Measurements from ENCODE around the gene ASMTL. TPM values are rescaled to one million over a fixed set of nuclear protein-coding genes. Genes with fewer than 3 reads are reported as not detected.

The ASMTL gene
- total RNA-seq, 1 donor from 2014 or later, result 33.1 TPM

DNA sequence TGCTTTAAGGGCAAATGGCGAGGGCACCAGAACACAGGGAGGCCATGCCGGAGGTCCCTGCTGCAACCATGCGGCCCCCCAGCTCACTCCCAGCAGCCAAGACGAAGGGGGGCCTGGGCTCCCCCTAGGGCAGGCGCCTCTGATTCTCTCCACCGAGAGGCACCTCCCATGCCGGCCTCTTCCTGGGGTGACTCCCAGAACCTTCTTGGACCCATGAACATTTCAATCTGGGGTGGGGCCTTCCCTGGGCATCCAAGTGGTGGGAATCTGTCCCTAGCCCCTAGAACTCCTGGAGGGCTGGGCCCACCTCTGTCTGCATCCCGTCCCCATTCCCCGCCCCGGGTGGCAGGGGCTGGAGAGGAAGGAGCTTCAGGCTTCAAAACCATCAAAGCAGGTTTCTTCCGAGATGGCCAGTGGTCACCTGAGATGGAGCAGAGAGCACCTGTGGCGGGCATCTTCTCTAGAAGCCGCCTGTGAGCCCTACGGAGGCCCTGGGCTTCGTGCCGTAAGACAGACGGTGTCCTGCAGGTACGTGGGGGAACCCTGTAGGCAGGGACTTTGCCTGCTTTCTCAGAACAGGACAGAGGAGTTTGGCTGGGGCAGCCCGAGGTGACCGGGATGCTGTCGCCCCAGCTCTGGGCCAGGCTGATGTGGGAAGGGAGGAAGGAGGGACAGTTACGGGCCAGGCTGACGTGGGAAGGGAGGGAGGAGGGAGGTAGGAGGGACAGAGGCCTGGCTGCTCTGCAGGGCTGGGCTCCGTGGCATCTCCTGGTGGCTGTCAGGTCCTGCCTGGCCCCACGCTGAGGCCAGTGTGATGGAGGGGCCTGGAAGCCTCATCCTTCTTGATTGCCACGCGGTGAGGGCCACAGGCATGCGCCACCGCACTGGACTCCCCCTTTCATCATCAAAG, 54.0 kb downstream of the ASMTL start:
- ATAC-seq (no peak), DNase-seq (ENCODE audit: missing footprints) (no peak)
- intact Hi-C loops (cut with DNase I), result no loop called here

DNA sequence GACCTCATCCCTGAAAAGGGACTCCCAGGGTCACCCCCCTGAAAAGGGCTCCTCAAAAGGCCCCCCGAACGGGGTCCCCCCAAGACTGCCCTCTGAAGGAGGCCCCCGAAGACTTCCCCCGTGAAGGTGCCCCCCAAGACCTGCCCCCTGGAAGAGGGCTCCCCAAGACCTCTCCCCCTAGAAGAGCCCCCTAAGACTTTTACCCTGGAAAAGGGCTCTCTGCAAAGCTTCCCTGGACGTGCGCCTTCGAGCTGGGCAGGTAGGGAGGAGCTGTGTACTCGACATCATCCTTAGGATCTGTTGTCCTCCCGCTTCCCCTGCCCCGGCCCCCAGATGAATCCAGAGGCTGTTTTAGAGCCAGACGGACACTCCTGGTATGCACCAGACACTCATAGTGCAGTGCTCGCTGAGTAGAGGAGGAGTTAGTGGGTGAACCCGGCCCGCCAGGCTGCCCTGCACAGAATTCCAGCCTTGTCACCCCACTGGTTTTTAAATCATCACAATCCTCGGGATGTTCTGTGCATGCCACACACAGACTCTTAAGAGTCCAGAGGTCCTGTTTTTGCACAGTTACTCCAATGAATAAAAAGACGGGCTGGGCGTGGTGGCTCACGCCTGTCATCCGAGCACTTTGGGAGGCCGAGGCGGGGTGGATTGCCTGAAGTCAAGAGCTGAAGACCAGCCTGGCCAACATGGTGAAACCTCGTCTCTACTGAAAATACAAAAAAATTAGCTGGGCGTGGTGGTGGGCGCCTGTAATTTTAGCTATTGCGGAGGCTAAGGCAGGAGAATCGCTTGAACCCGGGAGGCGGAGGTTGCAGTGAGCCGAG, 55.1 kb downstream of the ASMTL start:
- intact Hi-C loops (cut with DNase I), result no loop called here
- ATAC-seq (no peak), DNase-seq (ENCODE audit: missing footprints) (no peak)

DNA sequence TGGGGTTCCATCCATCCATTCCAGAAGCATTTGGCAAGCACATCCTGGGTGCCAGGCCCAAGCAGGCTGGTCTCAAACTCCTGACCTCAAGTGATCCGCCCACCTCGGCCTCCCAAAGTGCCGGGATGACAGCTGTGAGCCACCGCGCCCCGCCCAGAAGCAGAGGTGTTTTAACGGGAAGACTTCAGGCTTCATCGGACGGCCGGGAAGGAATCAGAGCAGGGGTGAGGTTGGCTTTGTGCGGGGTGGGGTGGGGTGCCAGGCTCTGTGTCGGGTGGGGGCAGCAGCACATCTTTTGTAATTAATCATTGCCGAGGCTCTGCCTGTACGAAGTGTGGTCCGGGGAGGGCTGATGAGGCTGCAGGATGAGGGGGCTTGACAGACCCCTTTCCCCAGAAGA, 55.7 kb downstream of the ASMTL start:
- ATAC-seq (no peak), DNase-seq (ENCODE audit: missing footprints) (no peak)
- intact Hi-C loops (cut with DNase I), result no loop called here

DNA sequence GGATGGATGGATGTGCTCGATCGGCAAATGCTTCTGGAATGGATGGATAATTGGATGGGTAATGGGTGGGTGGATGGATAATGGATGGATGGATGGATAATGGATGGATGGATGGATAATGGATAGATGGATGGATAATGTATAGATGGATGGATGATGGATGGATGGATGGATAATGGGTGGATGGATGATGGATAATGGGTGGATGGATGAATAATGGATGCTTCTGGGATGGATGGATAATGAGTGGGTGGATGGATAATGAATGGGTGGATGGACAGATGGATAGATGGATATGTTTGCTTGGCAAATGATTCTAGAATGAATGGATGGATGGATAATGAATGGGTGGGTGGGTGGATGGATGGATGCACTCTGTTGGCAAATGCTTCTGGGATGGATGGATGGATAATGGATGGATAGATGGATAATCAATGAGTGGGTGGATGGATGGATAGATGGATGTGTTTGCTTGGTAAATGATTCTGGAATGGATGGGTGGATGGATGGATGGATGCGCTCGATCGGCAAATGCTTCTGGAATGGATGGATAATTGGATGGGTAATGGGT, 57.0 kb downstream of the ASMTL start:
- DNase-seq (ENCODE audit: missing footprints), result no peak
- ATAC-seq, result no peak
- intact Hi-C loops (cut with DNase I), result no loop called here

DNA sequence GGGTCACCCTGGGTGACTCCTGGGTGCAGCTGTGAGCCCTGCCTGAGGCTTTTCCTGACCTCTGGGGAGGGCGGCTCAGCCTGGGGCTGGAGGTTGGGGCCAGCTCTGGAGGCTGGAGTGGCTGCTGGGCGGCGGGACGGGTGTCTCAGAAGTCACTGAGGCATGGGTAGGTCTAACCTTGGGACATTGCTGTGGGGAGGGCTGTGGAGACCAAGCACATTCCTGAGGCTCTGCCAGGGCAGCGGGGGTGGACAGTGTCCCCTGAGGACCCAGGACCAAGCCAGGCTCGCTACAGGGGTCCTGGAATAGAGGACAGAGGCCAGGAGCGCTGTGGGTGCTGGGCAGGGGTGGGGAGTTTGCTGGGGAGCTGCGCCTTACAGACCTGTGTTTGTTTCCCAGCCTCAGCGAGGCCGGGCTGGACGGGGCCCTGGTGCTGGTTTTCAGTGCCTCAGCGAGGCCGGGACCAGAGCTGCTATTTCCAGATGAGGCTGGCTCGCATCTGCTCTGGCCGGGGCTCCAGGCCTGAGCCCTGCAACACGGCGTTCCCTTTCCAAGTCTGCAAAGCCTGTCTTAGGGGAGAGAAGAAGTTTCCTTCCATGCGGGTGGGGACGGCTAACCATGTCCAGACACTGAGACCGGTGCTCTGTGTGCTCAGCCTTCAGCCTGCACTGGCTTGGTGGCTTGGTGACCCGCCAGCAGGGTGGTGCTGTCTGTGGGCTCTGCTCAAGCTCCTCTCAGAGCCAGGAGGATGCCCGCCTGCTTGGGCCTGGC, 57.8 kb downstream of the ASMTL start:
- ATAC-seq, result no peak
- intact Hi-C loops (cut with DNase I), result loop anchor here (5.0 kb wide), 2 partner anchors 1212 to 1307 kb away; no protein-coding TSS in a partner anchor
- DNase-seq (ENCODE audit: missing footprints), result no peak

DNA sequence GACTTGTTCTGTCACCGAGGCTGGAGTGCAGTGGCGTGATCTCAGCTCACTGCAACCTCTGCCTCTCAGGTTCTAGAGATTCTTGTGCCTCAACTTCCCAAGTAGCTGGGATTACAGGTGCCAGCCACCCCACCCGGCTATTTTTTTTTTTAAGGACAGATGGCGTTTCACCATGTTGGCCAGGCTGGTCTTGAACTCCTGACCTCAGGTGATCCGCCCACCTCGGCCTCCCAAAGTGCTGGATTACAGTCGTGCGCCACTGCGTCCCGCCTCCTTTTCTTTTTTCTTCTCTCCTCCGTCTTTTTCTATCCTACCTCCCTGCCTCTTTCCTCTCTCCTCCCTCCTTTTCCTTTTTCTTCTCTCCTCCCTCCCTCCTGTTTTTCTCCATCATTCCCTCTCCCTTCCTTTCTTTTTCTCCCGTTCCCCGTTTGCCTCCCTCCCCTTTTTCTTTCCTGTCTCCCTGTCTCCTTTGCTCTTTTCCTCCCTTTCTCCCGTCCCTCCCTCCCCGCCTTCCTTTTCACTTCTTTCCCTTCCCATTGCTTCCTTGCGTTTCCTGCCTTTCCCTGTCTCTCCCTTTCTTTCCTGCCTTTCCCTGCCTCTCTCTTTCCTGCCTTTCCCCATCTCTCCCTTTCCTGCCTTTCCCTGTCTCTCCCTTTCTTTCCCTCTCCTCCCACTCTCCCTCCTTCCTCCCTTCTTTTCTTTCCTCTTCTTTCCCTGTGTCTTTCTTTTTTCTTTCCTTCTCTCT, 58.7 kb downstream of the ASMTL start:
- no peak for DNase-seq (ENCODE audit: missing footprints)
- intact Hi-C loops (cut with DNase I), result loop anchor here (2.0 to 5.0 kb wide), 4 partner anchors 61 to 1308 kb away; partner anchors contain the start of gene AKAP17A

DNA sequence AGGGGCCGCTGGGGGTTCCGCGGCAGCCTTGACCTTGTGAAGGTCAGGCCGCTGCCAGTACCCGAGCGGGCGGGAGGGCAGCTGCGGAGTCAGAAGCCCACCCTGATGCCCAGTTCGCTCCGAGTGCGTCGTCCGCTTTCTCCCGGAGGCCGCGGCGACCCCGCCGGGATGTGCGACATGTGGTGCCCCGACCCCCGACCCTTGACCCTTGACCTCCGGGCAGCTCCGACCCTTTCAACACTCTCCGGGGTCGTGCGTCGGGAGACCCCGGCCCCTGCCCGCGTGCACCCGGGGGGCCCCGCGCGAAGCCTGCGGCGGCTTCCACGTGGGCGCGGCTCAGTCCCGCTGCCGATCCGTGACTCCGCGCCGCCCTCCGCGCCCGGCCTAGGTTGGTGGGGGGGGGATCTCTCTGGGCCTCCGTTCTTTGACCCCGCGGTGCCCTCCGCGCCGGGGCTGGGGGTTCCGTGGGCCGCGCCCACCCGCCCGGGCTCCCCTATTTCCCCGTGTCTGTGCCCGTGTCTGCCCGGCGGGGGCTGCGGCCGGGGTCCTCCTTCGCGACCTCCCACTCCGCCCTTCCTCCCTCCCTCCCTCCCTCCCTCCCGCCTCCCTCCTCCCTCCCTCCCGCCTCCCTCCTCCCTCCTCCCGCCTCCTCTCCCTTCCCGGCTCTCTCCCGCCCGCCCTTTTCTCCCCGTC, 60.2 kb downstream of the ASMTL start:
- intact Hi-C loops (cut with DNase I), result loop anchor here (1.0 to 5.0 kb wide), 5 partner anchors 60 to 1310 kb away; partner anchors contain the start of gene AKAP17A
- peak; percentile 87 for DNase-seq (ENCODE audit: missing footprints)
- ATAC-seq, result peak; percentile 53

More for the DNA sequence above, 58.7 kb downstream of the ASMTL start:
- ATAC-seq, result no peak

DNA sequence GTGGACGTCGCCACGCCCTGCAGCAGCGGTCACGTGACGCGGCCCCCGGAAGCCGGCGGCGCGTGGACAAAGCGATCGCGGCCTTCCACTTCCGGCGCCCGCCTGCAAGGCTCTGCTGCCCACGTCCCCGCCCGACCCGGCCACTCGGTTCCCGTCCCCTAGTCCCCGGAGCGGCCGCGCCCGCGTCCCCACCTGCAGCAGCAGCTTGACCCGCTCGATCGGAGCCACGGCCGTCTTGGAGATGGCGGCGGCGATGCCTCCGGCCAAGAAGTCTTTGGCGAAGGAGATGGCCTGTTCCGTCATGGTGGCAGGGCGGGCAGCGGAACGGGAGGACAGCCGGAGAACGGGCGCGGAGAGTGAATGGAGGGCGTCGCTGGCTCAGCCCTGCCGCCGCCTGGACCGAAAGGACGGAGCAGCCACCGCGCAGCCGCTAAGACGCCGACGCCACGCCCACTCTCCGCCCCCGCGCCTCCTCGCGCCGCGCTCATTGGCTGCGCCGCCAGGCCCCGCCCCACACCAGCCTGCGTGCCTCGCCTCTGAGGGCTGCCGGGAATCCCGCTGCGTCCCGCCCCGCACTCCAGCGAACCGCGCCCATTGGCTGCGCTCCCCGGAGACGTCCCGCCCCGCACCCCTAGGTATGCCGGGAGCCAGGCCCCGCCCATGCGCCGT, 60.9 kb downstream of the ASMTL start, which contains the start of gene SLC25A6:
SLC25A6 (minus strand) TSS at position 407 of the 669 bp plus-strand sequence; CDS start at position 303, 104 bp downstream.
- intact Hi-C loops (cut with DNase I), result loop anchor here (1.0 to 5.0 kb wide), 5 partner anchors 59 to 1310 kb away; partner anchors contain the start of gene AKAP17A
- peak; percentile 99 for DNase-seq (ENCODE audit: missing footprints)
- ATAC-seq, result peak; percentile 96

DNA sequence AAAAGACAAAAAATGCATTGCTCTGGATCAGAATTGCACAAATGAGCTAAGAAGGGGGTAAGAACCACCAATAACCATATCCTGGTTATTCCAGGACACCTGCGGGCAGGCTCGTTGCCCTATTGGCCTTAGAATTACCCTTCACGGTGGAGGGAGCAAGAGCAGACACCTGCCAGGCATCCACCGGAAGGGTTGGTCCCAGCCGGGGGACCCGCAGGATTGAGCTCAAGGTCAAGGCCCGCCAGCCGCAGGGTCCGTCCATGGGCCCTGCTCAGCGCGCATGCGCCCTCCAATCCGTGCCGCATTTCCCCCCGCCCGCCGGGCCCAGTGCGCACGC, 61.4 kb downstream of the ASMTL start:
- ATAC-seq (peak; percentile 71), DNase-seq (ENCODE audit: missing footprints) (no peak)
- intact Hi-C loops (cut with DNase I), result loop anchor here (5.0 kb wide), 2 partner anchors 1216 to 1311 kb away; no protein-coding TSS in a partner anchor

DNA sequence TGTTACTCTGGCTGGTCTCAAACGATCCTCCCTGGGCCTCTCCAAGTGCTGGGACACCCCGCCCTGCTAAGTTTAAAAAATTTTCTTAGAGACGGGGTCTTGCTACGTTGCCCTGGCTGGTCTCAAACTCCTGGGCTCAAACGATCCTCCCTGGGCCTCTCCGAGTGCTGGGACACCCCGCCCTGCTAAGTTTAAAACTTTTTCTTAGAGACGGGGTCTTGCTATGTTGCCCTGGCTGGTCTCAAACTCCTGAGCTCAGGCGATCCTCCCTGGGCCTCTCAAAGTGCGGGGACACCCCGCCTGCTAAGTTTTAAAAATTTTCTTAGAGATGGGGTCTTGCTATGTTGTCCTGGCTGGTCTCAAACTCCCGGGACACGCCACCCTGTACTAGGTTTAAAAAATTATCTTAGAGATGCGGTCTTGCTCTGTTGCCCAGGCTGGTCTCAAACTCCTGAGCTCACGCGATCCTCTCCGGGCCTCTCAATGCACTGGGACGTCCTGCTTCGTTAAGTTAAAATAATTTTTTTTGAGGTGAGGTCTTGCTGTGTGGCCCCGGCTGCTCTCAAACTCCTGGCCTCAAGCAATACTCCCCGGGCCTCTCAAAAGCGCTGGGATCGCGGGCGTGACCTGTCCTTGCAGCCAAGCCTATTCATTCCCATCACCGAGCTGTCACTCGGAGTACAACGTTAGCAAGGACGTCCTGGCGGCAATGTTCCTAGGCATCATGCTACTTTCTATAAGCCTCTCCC, 61.9 kb downstream of the ASMTL start:
- no peak for DNase-seq (ENCODE audit: missing footprints)
- intact Hi-C loops (cut with DNase I), result loop anchor here (5.0 kb wide), 2 partner anchors 1217 to 1312 kb away; no protein-coding TSS in a partner anchor
- no peak for ATAC-seq

DNA sequence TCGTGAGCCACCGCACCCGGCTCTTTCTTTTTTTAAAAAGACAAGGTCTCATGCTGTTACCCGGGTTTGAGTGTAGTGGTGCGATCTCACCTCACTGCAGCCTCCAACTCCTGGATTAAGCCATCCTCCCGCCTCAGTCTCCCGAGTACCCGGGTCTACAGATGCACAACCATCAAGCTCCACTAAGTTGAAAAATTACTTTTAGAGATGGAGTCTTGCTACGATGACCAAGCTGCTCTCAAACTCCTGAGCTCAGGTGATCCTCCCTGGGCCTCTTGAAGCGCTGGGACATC, 62.8 kb downstream of the ASMTL start:
- intact Hi-C loops (cut with DNase I), result loop anchor here (5.0 kb wide), 2 partner anchors 1217 to 1312 kb away; no protein-coding TSS in a partner anchor
- DNase-seq (ENCODE audit: missing footprints) (no peak), ATAC-seq (no peak)

DNA sequence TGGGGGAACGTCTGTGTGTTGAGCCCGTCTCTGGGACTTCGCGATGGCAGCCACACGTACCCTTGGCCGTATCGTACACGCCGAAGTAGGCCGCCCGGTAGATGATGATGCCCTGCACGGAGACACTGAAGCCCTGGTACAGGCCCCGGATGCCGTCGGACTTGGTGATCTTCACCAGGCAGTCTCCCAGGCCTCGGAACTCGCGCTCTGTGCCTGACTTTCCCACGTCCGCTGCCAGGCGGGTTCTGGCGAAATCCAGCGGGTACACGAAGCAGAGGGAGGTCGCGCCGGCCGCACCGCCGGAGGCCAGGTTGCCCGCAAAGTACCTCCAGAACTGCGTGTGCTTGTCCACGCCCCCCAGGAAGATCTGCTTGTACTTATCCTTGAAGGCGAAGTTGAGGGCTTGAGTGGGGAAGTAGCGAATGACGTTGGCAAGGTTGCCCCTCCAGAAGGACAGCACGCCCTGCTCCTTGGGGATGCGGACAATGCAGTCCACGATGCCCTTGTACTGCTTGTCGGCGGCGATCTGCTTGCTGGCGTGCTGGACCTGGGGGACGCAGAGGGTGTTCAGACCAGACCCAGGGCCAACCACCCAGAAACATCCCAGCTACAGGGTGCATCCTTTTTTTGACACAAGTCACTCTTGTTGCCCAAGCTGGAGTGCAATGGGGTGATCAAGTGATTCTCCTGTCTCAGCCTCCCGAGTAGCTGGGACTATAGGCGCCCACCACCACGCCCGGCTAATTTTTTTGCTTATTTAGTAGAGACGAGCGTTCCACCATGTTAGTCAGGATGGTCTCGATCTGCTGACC, 63.3 kb downstream of the ASMTL start:
- intact Hi-C loops (cut with DNase I), result no loop called here
- no peak for ATAC-seq

DNA sequence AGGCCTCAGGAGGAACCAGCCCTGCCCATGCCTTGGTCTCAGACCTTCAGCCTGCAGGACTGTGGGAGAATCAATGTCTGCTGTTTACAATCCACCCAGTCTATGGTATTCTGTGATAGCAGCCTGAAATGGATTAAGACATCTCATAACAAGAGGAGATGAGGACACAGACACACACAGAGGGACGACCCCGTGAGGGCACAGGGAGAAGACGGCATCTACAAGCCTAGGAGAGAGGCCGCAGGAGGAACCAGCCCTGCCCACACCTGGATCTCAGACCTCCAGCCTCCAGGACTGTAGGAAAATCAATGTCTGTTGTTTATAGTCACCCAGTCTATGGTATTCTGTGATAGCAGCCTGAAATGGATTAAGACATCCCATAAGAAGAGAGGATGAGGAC, 64.1 kb downstream of the ASMTL start:
- ATAC-seq (no peak), DNase-seq (ENCODE audit: missing footprints) (no peak)
- intact Hi-C loops (cut with DNase I), result no loop called here

More for the DNA sequence above, 63.3 kb downstream of the ASMTL start:
- DNase-seq (ENCODE audit: missing footprints), result no peak

DNA sequence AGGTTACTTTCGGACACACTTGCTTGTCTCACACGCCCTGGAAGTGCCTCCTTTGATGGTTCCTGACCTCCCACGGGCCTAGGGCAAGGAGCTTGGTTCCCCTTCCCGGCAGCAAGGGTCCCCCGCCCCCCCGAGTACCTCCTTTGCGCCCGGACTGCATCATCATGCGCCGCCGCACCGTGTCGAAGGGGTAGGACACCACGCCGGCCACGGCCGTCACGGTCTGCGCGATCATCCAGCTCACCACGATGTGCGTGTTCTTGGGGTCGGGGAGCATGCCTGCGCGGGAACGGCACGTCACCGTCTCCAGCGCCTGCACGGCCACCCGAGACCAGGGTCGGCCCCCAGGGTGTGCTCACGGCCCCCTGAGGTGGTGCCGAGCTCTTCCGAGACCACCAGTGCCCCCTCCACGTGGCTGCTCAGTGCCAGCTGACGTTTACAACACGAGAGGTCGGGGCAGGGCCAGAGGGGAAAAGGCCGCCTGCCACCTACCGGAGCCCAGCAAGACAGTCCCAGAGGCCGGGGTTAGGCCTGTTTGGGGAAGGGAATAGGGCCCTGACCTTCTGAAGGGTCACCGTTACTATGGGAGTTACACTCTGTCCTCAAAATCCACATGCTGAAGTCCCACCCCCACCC, 65.5 kb downstream of the ASMTL start:
- intact Hi-C loops (cut with DNase I), result no loop called here
- ATAC-seq (no peak), DNase-seq (ENCODE audit: missing footprints) (no peak)

All from Right ventricle myocardium inferior (tissue), 1 donor.